Measurements from ENCODE around the gene COMMD1.
"Not testable (repeated sequence)": the region's sequence is repeated elsewhere in the genome, so short reads cannot be mapped to it uniquely, and the experiment has no call there.

The COMMD1 gene

DNA sequence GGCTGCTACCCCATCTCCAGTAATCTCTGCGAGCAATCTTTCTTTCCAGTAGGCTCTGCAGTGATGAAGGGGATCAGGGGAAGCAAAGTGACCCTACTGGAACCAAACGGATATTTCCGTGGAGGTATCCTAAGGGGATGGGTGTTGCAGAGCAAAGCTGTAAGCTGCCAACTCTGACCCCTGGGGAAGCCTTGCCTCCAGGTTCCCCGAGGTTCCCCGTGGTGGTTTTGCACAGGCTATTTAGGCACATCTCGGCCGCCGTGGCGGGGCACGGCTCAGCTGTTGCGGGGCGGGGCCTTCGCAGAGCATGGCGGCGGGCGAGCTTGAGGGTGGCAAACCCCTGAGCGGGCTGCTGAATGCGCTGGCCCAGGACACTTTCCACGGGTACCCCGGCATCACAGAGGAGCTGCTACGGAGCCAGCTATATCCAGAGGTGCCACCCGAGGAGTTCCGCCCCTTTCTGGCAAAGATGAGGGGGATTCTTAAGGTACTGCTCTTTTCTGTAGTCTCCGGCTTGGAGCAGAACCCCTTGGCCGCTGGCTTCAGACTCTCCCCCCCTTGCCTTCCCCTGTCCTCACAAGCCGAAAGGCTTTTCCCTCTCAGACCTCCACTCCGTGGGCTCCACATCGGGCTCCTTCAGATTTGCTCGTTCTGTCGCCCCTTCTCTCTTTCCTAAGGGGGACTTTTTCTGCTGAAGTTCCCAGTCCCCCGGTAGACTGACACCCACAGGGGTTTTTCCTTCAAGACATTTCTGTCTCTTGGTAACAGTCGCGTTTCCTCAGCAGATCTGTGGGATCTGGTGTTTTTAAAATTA, at the start of gene COMMD1:
COMMD1 (plus strand) TSS at position 303 of the 814 bp plus-strand sequence; CDS start at position 308, 5 bp downstream.
- FAIRE-seq, result no peak

- no peak for FAIRE-seq
Observed at GRCh38 chr2:61857224-61857623, 48.2 kb upstream of the COMMD1 start.

GRCh38 chr2:61862085-61862484, 43.4 kb upstream of the COMMD1 start:
- FAIRE-seq, result no peak

GRCh38 chr2:61866482-61867089, 38.9 kb upstream of the COMMD1 start:
- not testable (repeated sequence) for FAIRE-seq

DNA sequence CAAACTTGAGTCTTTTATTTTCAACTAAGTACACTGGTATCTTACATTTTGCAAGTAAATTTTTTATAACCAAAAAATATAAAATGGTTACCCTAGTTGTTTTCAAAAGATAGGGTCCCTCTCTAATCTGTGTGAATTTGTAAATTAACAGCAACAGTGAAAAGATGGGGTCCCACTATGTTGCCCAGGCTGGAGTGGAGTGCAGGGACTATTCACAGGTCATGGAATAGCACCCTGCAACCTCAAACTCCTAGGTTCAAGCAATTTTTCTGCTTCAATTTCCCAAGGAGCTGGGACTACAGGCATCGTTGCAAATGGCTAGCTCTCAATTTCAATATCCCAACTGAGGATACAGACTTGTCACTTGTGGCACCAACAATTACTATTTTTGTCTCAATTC, 29.1 kb upstream of the COMMD1 start:
- no peak for FAIRE-seq

DNA sequence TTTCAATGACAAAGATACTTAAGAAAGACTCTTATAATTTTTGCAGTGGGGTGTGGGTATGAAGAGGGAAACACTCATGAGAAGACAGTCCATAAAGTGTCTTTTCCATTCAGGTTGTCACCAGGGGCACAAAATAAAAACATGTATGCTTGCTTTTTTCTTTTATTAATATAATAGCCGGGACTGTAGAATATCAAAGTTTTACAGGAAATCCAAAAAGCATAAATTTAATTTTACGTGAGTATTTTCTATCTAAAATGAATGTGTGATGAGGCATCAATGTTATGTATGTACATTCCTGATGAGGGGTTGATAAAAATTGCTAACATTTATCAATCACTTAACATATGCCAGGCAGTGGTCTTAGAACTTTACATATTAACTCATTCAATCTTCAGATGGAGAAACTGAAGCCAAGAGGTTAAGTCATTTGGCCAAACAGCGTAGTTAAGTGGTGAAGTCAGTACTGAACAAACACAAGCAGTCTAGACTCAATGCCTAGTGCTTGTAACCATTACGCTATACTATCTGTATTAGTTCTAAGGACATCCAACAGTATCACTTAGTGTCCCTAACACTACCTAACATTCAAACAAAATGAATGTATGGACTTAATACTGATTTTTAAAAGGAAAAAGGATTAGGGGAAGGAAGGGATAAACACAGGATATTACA, 27.8 kb upstream of the COMMD1 start:
- FAIRE-seq, result no peak

DNA sequence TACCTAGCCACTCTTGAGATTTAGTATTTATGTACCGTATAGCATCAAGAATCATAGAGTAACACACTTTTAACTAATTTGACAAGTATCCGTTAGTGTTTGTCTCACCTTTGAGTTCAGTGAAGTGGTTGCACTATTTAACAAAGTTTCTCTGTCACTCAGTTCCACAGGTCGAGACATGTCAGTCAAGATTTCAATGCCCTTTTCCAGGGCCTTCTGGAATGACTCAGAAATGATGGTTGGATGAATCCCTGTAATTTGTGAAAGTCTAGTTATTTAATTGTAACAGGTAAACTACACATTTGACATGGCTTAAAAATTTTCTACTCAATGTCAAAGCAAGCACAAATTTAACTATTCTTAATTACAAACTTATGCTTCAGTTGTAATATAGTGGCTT, 26.7 kb upstream of the COMMD1 start:
- no peak for FAIRE-seq

DNA sequence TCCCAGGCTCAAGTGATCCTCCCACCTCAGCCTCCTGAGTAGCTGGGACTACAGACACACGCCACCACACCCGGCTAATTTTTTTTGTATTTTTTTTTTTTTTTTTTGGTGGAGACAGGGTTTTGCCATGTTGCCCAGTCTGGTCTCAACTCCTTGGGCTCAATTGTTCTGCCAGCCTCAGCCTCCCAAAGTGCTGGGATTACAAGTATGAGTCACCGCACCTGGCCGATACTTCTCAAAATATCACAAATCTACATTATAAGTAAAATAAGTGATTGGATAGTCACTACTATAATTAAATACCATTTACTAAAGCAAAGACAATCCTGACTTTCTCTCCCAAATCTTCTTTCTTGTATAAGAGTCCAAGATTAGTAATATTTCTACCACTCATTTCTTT, 26.1 kb upstream of the COMMD1 start:
- not testable (repeated sequence) for FAIRE-seq

GRCh38 chr2:61882850-61883249, 22.6 kb upstream of the COMMD1 start:
- no peak for FAIRE-seq

DNA sequence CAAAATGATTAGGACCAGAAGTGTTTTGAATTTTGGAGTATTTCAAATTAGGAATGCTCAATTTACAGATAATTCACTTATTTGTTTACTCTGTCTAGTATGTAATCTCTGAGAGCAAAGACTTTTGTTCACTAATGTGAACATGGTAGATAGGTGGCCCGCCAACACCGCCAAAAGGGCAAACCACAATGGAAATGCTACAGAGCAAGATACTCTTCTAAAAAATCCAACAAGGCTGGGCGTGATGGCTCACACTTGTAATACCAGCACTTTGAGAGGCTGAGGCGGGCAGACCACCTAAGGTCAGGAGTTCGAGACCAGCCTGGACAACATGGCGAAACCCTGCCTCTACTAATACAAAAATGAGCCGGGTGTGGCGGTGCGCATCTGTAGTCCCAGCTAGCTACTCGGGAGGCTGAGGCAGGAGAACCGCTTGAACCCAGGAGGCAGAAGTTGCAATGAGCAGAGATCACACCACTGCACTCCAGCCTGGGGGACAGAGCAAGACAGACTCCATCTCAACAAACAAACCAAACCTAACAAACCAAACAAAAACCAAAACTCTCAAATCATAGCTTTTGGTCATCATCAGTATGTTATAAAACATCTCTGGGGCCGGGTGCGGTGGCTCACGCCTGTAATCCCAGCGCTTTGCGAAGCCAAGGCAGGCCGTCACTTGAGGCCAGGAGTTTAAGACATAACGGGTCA, 19.4 kb upstream of the COMMD1 start:
- no peak for FAIRE-seq

DNA sequence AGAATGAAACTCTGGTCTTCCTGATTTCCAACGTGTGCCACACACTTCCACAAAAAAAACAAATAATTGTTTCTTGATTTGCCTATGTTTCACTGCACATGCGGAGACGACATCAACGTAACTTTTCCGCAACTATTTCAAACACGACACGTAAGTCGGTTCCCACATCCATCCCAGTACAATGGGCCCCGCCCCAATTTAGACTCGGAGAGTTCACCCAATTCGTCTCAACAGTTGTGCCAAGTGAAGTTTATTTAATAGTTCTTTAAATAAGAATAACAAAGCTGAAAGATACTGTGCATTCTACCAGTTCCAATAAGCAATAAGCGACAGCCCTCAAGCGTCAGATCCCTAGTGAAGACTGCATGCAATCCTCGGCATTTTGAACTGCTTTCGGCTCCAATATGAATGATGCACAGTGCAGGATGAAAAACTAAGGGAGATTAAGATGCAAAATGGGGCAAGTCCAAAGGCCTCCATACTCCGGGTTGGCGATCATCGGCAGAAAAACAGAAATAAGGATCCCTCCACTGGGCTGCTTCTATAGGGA, 17.7 kb upstream of the COMMD1 start:
- no peak for FAIRE-seq

GRCh38 chr2:61888267-61889055, 17.0 kb upstream of the COMMD1 start, which contains the start of gene CCT4:
Gene CCT4, minus strand, starts transcription at chr2:61888656. Its CDS starts 149 bp downstream, at chr2:61888507.
- no peak for FAIRE-seq

DNA sequence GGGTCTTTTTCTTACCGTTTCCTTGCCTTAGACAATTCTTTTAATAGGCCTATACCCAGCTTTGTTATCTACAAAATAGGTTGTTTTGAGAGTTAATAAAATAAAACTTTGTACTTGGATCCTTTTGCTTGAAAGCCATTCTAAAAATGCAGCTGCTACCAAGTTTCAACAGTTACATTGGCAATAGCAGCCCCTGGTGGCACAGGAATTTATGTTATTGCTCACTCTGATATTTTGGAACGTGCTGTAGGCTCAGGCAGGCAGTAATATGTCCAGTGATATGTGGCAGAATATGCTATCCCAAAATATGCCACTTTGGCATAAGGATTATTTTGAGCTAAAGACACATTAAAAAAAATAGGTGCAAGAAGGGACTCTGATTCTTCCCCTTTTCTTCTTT, 6.7 kb upstream of the COMMD1 start:
- no peak for FAIRE-seq

- FAIRE-seq, result no peak
Observed at GRCh38 chr2:61900281-61900680, 5.2 kb upstream of the COMMD1 start.

DNA sequence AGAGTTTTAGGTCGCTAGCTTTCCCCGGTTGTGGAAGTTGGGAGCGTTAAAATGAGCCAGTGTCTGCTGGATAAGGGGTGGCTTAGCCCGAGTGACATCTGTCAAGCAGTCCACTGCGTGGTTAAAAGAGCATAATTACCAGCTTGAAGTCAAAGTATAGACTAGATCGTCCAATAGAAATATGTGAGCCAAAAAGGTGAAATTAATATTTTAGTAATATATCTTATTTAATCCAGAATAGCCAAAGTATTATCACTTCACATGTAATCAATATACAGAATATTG, 654 bp downstream of the COMMD1 start:
- FAIRE-seq, result no peak

DNA sequence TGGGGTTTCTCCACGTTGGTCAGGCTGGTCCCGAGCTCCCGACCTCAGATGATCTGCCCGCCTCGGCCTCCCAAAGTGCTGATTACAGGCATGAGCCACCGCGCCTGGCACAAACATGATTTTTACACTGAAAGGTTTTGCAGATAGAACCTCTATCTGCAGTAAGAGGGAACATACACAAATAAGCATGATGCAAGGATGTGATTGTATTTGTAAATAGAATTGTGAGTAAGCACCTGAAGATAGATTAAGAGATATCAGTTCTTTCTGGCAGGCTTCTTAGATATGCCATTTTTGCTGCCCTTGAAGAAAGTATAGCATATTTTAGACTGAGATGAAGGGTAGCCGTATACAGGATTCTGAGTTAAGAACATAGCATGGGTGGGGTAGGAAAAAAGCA, 3.6 kb downstream of the COMMD1 start:
- no peak for FAIRE-seq

GRCh38 chr2:61910603-61911002, 5.1 kb downstream of the COMMD1 start:
- no peak for FAIRE-seq

DNA sequence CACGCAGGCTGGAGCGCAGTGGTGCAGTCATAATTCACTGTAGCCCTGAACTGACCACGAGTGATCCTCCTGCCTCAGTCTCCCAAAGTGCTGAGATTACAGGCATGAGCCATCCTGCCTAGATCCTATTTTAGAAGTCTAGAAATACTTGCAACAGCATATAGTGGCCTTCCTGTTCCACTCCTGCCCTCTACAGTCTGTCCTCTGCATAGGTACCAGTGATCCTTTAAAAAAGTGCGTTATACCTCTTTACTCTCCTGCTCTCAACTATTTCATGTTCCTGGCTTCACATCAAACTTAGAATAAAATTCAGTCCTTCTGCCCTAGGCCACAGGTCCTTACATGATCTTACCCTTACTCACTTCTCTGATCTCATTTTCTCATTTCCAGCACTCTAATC, 6.0 kb downstream of the COMMD1 start:
- no peak for FAIRE-seq

DNA sequence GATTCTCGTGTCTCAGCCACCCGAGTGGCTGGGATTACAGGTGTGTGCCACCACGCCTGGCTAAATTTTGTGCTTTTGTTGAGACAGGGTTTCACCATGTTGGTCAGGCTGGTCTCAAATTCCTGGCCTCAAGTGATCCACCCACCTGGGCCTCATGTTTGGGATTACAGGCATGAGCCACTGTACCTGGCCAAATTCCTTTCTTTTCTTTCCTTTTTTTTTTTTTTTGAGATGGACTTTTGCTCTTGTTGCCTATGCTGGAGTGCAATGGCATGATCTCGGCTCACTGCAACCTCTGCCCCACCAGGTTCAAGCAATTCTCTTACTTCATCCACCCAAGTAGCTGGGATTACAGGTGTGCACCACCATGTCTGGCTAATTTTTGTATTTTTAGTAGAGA, 9.3 kb downstream of the COMMD1 start:
- FAIRE-seq, result not testable (repeated sequence)

DNA sequence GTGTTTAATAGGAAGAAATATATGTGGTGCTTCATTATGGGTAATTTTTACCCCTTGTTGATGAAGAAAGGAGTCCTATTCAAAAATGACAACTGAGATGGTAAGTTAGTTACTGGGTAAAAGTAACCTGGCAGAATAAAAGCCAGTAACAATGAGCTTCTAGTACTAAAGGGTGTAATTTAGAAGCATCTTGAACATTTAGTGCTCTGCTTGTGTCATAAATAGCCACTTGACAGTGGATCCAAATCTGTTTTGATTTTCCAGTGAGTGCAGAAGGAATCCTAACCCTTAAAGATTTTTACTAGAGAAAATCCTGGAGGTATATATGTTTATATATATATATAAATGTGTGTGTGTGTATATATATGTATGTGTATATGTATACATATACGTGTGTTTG, 15.1 kb downstream of the COMMD1 start:
- no peak for FAIRE-seq

DNA sequence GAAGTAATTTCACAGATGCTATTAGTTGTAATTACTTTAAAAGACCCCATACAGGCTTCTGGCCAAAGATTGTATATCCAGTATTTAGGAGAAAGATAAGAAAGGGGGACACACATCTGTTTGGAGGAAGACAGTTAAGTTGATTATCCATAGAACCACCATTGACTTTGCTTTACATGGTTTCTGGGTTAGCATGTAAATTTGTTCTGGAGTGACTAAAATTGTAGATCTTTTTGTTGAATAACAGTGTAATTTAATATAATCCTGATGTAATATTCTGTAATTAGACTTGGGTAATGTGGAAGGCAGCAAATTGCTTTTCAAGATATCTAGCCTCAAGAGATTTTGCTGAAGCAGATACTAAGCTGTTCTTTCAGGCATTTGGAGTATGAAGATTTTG, 17.2 kb downstream of the COMMD1 start:
- no peak for FAIRE-seq
